IMR-90 (cell line): ENCODE results near the gene TCF4. TPM values are rescaled to one million over a fixed set of nuclear protein-coding genes. Genes with fewer than 3 reads are reported as not detected.
A peak's percentile ranks its signal among the peaks of the same experiment; 100 is the strongest.

ENCODE experiments used
- ATAC-seq: fragments of 200-7000 bp; cut with Tn5 transposase; 2 replicates; pipeline ENCODE4 v1.9.1; 2020; ENCODE audit warnings: low read depth, mild to moderate bottlenecking, moderate library complexity
- BruUV-seq: library from RNA; stranded (reverse); fragments of 400-500 nt; replicated peaks from 2 replicates; lab custom pipeline; 2021; lab: Mats Ljungman, UMichigan
- CTCF ChIA-PET: fragments of 300-600 bp; formaldehyde crosslinking; extraction: SDS; loops from one replicate; lab custom pipeline; 2021; ENCODE audit warnings: antibody characterized with exemption; lab: Yijun Ruan, JAX
- POLR2A ChIA-PET: fragments of 300-600 bp; sonication (Branson Sonifier 250); formaldehyde crosslinking; loops from one replicate; lab custom pipeline; 2022; ENCODE audit warnings: antibody characterized with exemption; ENCODE audit not compliant: unreplicated experiment; lab: Charles Lee
- DNase-seq: peaks from one replicate; pipeline ENCODE4 v3.0.0; 2013
- H2AFZ ChIP-seq: replicated peaks from 2 replicates; pipeline ENCODE3; 2013; ENCODE audit warnings: low read length, mild to moderate bottlenecking; ENCODE audit not compliant: poor library complexity
- H2AK5ac ChIP-seq: 2 replicates; pipeline ENCODE4 v1.6.1; 2013; ENCODE audit warnings: low read depth, low read length, inconsistent platforms
- H2AK9ac ChIP-seq: replicated peaks from 2 replicates; pipeline ENCODE3; 2013; ENCODE audit warnings: mild to moderate bottlenecking, low read depth, low read length, moderate library complexity; ENCODE audit not compliant: poor library complexity
- H2BK120ac ChIP-seq: 2 replicates; pipeline ENCODE4 v1.6.1; 2013; ENCODE audit warnings: low read depth, low read length, inconsistent platforms
- H2BK15ac ChIP-seq: 3 replicates; pipeline ENCODE4 v1.6.1; 2013; ENCODE audit warnings: low read depth, low read length, inconsistent platforms
- H2BK20ac ChIP-seq: 2 replicates; pipeline ENCODE4 v1.6.1; 2013; ENCODE audit warnings: low read depth, mild to moderate bottlenecking, inconsistent platforms, low read length, moderate library complexity
- H2BK5ac ChIP-seq: 2 replicates; pipeline ENCODE4 v1.6.1; 2013; ENCODE audit warnings: mild to moderate bottlenecking, low read depth, low read length, inconsistent platforms; ENCODE audit not compliant: poor library complexity, severe bottlenecking
- H3K14ac ChIP-seq: replicated peaks from 2 replicates; pipeline ENCODE4 v1.6.1; 2013; ENCODE audit warnings: low read depth, low read length, inconsistent platforms
- H3K18ac ChIP-seq: 2 replicates; pipeline ENCODE4 v1.6.1; 2013; ENCODE audit warnings: low read depth, low read length, control low read depth
- H3K23ac ChIP-seq: 2 replicates; pipeline ENCODE4 v1.6.1; 2013; ENCODE audit warnings: low read depth, low read length, inconsistent platforms
- H3K27ac ChIP-seq: 2 replicates; pipeline ENCODE4 v1.5.1; 2013; ENCODE audit warnings: mild to moderate bottlenecking, control low read depth, low read length; ENCODE audit not compliant: insufficient read depth
- H3K27me3 ChIP-seq: 2 replicates; pipeline ENCODE4 v1.6.1; 2013; ENCODE audit warnings: low read length; ENCODE audit not compliant: control insufficient read depth, insufficient read depth
- H3K36me3 ChIP-seq: 2 replicates; pipeline ENCODE4 v1.6.1; 2013; ENCODE audit warnings: low read length, mixed read lengths; ENCODE audit not compliant: control insufficient read depth, insufficient read depth
- H3K4ac ChIP-seq: 2 replicates; pipeline ENCODE4 v1.6.1; 2013; ENCODE audit warnings: low read depth, low read length, inconsistent platforms
- H3K4me1 ChIP-seq: 2 replicates; pipeline ENCODE4 v1.6.1; 2013; ENCODE audit warnings: low read length, mixed read lengths; ENCODE audit not compliant: control insufficient read depth, insufficient read depth
- H3K4me2 ChIP-seq: 2 replicates; pipeline ENCODE4 v1.6.1; 2013; ENCODE audit warnings: low read depth, mild to moderate bottlenecking, control low read depth, low read length, moderate library complexity
- H3K4me3 ChIP-seq: 2 replicates; pipeline ENCODE4 v1.5.1; 2013; ENCODE audit warnings: low read depth, mild to moderate bottlenecking, control low read depth, low read length, moderate library complexity; ENCODE audit not compliant: insufficient read depth
- H3K56ac ChIP-seq: 2 replicates; pipeline ENCODE4 v1.6.1; 2013; ENCODE audit warnings: low read length, inconsistent platforms; ENCODE audit not compliant: insufficient read depth; ENCODE audit errors: extremely low read depth
- H3K79me1 ChIP-seq, 2 experiments: 2 replicates each; pipeline ENCODE4 v1.6.1; 2013; ENCODE audit warnings: low read length in 2 of 2, inconsistent platforms in 1 of 2, low read depth in 1 of 2
- H3K9ac ChIP-seq: 2 replicates; pipeline ENCODE4 v1.6.1; 2013; ENCODE audit warnings: low read depth, low read length, control low read depth
- H3K9me1 ChIP-seq: 2 replicates; pipeline ENCODE4 v1.6.1; 2013; ENCODE audit warnings: low read length, inconsistent platforms; ENCODE audit not compliant: insufficient read depth
- H3K9me3 ChIP-seq: 2 replicates; pipeline ENCODE4 v1.6.1; 2013; ENCODE audit warnings: low read length; ENCODE audit not compliant: control insufficient read depth, insufficient read depth
- H4K20me1 ChIP-seq: 2 replicates; pipeline ENCODE4 v1.6.1; 2013; ENCODE audit warnings: low read length, inconsistent platforms; ENCODE audit not compliant: insufficient read depth
- H4K5ac ChIP-seq: 2 replicates; pipeline ENCODE4 v1.6.1; 2013; ENCODE audit warnings: mild to moderate bottlenecking, low read depth, low read length, control low read depth
- H4K8ac ChIP-seq, 2 experiments: 2 replicates each; pipeline ENCODE4 v1.6.1; 2013; ENCODE audit warnings: low read depth in 2 of 2, low read length in 2 of 2, control low read depth in 1 of 2, inconsistent platforms in 1 of 2
- H4K91ac ChIP-seq: 2 replicates; pipeline ENCODE4 v1.6.1; 2013; ENCODE audit warnings: low read depth, low read length, inconsistent platforms; ENCODE audit not compliant: insufficient read depth
- BHLHE40 ChIP-seq: fragments of 150-350 bp; IDR thresholded peaks from 2 replicates; pipeline ENCODE4 v1.6.1; 2016; ENCODE audit warnings: mild to moderate bottlenecking, low read depth, low read length
- CHD1 ChIP-seq: IDR thresholded peaks from 2 replicates; pipeline ENCODE4 v1.6.1; 2012; ENCODE audit warnings: low read depth, low read length, improper control_type of control experiment
- CTCF ChIP-seq: conservative IDR thresholded peaks from 2 replicates; pipeline ENCODE4 v1.5.1; 2012; ENCODE audit warnings: mild to moderate bottlenecking, low read depth, low read length, improper control_type of control experiment
- FOS ChIP-seq: fragments of 150-350 bp; IDR thresholded peaks from 2 replicates; pipeline ENCODE4 v1.6.1; 2016; ENCODE audit warnings: low read depth, low read length
- MXI1 ChIP-seq: IDR thresholded peaks from 2 replicates; pipeline ENCODE4 v1.6.1; 2012; ENCODE audit warnings: low read depth, mild to moderate bottlenecking, low read length, moderate library complexity, borderline replicate concordance
- NFE2L2 ChIP-seq: fragments of 150-350 bp; IDR thresholded peaks from 2 replicates; pipeline ENCODE4 v1.6.1; 2016; ENCODE audit warnings: low read depth, mild to moderate bottlenecking, low read length
- POLR2A ChIP-seq: IDR thresholded peaks from 2 replicates; pipeline ENCODE4 v1.6.1; 2012; ENCODE audit warnings: mild to moderate bottlenecking, low read depth, low read length
- RAD21 ChIP-seq: IDR thresholded peaks from 2 replicates; pipeline ENCODE4 v1.6.1; 2012; ENCODE audit warnings: low read length, improper control_type of control experiment
- RFX5 ChIP-seq: IDR thresholded peaks from 2 replicates; pipeline ENCODE4 v1.8.0; 2012; ENCODE audit warnings: low read depth, mild to moderate bottlenecking, low read length, moderate library complexity
- WGBS, 2 experiments: methylation state at CpG; one replicate each; pipeline versions ENCODE4 v1.1.5 to v1.1.7; 2013; ENCODE audit warnings: missing lambda C conversion rate in 2 of 2; ENCODE audit not compliant: insufficient read length in 1 of 2; ENCODE audit errors: extremely low coverage in 2 of 2; 5-methylcytosine and 5-hydroxymethylcytosine counted together
- dilution Hi-C: fragments of 300-500 bp; cut with HindIII; formaldehyde crosslinking; loops from one replicate; pipeline ENCODE4 v1.14.3; 2018; ENCODE audit warnings: low sequenced_read_pairs; ENCODE audit not compliant: unreplicated experiment
- in situ Hi-C: fragments of 300-500 bp; cut with MboI; formaldehyde crosslinking; loops from 3 replicates; pipeline ENCODE4 v1.14.3; 2019; ENCODE audit warnings: low sequenced_read_pairs, inconsistent platforms, mixed read lengths
- intact Hi-C: fragments of 100-400 bp; cut with micrococcal nuclease; formaldehyde crosslinking; loops from 2 replicates; pipeline ENCODE4 v1.10.0; 2022
- polyA plus RNA-seq, 3 experiments: library from polyadenylated mRNA; depleted of rRNA; stranded (reverse); fragments of >200 nt; gene quantifications; 2 replicates each; pipeline ENCODE4 v1.2.3, GENCODE V29; 2012; ENCODE audit warnings: low replicate concordance in 1 of 3
- total RNA-seq: library from RNA; depleted of rRNA; stranded (reverse); fragments of >200 nt; gene quantifications from 2 replicates; pipeline ENCODE4 v1.2.3, GENCODE V29; 2012
- TF ChIP-seq, protein P1 (sequence below): fragments of 150-350 bp; IDR thresholded peaks from 2 replicates; pipeline ENCODE4 v1.6.1; 2017; ENCODE audit warnings: mild to moderate bottlenecking, antibody characterized with exemption, low read length, low read depth
- TF ChIP-seq, protein P2 (sequence below): fragments of 150-350 bp; IDR thresholded peaks from 2 replicates; pipeline ENCODE4 v1.6.1; 2016; ENCODE audit warnings: low read depth, mild to moderate bottlenecking, low read length, moderate library complexity, borderline replicate concordance

TCF4 gene
- total and polyA plus RNA-seq, 2 of the 4 experiments (the other 2 are of a cell fraction) = 30.0 to 87.1 TPM

DNA sequence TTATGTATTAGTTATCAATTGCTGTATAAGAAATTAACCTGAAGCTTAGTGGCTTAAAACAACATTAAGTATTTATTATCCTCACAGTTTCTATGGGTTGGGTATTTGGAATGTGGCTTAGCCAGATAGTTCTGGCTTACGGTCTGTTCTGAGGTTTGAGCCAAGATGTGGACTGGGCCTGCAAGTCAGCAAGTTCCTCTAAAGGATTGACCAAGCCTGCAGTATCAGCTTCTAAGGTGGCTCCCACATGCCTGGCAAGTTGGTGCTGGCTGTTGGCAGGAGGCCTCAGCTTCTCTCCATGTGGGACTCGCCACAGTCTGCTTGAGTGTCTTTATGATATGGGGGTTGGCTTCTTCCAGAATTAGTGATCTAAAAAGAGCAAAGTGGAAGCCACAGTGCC, 45.0 kb upstream of the TCF4 start:
- Histone ChIP-seq H3K23ac (no peak overlapping the region), H3K27me3 (no peaks in the 10 kb centered on the region), H3K9me1 (peaks cover 3% of the 10 kb centered on the region; the same call in 1 of the 2 replicates), H3K18ac (no peak overlapping the region), H2BK120ac (0 out of 2 replicates have a peak overlapping the region, but pooled peaks have one; percentile 9), H3K14ac (no peak overlapping the region), H3K4ac (no peak overlapping the region), H2AK5ac (0 out of 2 replicates have a peak overlapping the region, but pooled peaks have one; percentile 57), H2AFZ (no peak overlapping the region), H3K4me2 (no peak overlapping the region), H2BK5ac (no peak overlapping the region), H3K4me1 (peaks cover 3% of the 10 kb centered on the region; the same call in 1 of the 2 replicates), H3K4me3 (no peak overlapping the region), H3K79me1 (no peaks in the 10 kb centered on the region), H3K36me3 (no peaks in the 10 kb centered on the region), H3K9me3 (no peaks in the 10 kb centered on the region), H4K8ac (no peak overlapping the region), H2BK20ac (no peak overlapping the region), H4K20me1 (no peaks in the 10 kb centered on the region), H2AK9ac (no peak overlapping the region), H3K27ac (no peak overlapping the region), H3K56ac (no peak overlapping the region), H2BK15ac (0 out of 3 replicates have a peak overlapping the region, but pooled peaks have one; percentile 48), H3K9ac (no peak overlapping the region), H4K91ac (no peak overlapping the region), H4K5ac (no peak overlapping the region)
- CTCF ChIA-PET = no interaction called here
- no TSS peak for BruUV-seq
- dilution Hi-C loops (no loop called here), in situ Hi-C loops (no loop called here), intact Hi-C loops (no loop called here)
- DNase-seq = no peak
- ATAC-seq = no peak
- POLR2A ChIA-PET = no interaction called here
- WGBS, 2 experiments = 100% methylated on average over 1 of the region's 2 CpGs; no CpG with 5 or more reads in 1 of the 2 experiments
- TF ChIP-seq, protein P1, sequence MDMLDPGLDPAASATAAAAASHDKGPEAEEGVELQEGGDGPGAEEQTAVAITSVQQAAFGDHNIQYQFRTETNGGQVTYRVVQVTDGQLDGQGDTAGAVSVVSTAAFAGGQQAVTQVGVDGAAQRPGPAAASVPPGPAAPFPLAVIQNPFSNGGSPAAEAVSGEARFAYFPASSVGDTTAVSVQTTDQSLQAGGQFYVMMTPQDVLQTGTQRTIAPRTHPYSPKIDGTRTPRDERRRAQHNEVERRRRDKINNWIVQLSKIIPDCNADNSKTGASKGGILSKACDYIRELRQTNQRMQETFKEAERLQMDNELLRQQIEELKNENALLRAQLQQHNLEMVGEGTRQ = no peak
- TF ChIP-seq BHLHE40 = no peak
- TF ChIP-seq CHD1 = no peak
- TF ChIP-seq RAD21 = no peak
- no peak for TF ChIP-seq CTCF
- TF ChIP-seq FOS = no peak
- no peak for TF ChIP-seq NFE2L2
- no peak for TF ChIP-seq MXI1
- TF ChIP-seq, protein P2, sequence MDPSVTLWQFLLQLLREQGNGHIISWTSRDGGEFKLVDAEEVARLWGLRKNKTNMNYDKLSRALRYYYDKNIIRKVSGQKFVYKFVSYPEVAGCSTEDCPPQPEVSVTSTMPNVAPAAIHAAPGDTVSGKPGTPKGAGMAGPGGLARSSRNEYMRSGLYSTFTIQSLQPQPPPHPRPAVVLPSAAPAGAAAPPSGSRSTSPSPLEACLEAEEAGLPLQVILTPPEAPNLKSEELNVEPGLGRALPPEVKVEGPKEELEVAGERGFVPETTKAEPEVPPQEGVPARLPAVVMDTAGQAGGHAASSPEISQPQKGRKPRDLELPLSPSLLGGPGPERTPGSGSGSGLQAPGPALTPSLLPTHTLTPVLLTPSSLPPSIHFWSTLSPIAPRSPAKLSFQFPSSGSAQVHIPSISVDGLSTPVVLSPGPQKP = no peak
- no peak for TF ChIP-seq RFX5
- no peak for TF ChIP-seq POLR2A
